ENCODE data around the gene LRRC8E.

LRRC8E gene

GRCh38 chr19:7863157-7863970 is 24.9 kb upstream of the LRRC8E start:
- no peak for TF ChIP-seq SIN3A (IDR thresholded peaks at IDR 0.05; ENCODE audit: borderline replicate concordance, insufficient read depth, low read length)
- no peak for TF ChIP-seq POLR2AphosphoS5 (IDR thresholded peaks at IDR 0.05; ENCODE audit: low read depth, low read length)
- TF ChIP-seq, protein P1, sequence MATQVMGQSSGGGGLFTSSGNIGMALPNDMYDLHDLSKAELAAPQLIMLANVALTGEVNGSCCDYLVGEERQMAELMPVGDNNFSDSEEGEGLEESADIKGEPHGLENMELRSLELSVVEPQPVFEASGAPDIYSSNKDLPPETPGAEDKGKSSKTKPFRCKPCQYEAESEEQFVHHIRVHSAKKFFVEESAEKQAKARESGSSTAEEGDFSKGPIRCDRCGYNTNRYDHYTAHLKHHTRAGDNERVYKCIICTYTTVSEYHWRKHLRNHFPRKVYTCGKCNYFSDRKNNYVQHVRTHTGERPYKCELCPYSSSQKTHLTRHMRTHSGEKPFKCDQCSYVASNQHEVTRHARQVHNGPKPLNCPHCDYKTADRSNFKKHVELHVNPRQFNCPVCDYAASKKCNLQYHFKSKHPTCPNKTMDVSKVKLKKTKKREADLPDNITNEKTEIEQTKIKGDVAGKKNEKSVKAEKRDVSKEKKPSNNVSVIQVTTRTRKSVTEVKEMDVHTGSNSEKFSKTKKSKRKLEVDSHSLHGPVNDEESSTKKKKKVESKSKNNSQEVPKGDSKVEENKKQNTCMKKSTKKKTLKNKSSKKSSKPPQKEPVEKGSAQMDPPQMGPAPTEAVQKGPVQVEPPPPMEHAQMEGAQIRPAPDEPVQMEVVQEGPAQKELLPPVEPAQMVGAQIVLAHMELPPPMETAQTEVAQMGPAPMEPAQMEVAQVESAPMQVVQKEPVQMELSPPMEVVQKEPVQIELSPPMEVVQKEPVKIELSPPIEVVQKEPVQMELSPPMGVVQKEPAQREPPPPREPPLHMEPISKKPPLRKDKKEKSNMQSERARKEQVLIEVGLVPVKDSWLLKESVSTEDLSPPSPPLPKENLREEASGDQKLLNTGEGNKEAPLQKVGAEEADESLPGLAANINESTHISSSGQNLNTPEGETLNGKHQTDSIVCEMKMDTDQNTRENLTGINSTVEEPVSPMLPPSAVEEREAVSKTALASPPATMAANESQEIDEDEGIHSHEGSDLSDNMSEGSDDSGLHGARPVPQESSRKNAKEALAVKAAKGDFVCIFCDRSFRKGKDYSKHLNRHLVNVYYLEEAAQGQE (IDR thresholded peaks at IDR 0.05; ENCODE audit: insufficient read depth in 1 of 2, low read depth in 2 of 2, low read length in 2 of 2): no peak
- TF ChIP-seq FOXP2 (optimal IDR thresholded peaks at IDR 0.05; ENCODE audit: borderline replicate concordance, extremely low read depth, extremely low read length, insufficient read depth): no peak
- TF ChIP-seq TAF1 (IDR thresholded peaks at IDR 0.05; ENCODE audit: borderline replicate concordance, insufficient read depth, low read length): no peak

DNA sequence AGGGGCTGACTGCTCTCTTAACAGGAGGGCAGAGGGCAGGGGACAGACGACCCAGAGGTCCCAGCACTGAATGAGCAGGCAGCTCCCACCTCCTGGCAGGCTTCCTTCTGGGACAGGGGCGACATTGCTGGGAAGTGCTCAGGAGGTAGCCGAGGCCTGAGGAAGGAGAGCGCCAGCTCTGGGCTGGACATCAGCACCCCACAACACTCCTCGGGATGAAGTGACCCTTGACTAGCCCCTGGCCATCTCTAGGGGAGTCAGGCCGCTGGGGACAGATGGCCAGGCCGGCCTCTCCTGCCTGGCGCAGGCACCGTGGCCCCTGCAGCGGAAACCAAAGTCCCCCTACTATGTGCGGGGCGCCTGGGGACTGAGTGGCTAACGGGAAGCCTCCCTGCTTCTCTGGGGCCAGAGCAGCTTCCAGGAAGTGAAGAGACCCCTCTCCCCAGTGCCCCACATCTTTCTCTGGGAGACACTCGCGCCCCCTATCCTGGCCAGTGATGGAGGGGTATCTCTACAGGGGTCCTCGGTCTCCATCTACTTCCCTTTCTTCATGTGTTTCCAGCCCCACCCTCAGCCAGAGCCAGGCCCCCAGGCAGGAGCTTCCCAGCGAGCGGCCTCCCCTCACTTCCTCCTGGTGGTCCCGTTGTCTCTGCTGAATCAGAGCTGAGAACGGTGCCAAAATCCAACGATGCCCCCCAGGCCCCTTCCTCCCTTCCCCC is 24.2 kb upstream of the LRRC8E start:
- TF ChIP-seq, protein P1 (IDR thresholded peaks at IDR 0.05; ENCODE audit: insufficient read depth in 1 of 2, low read depth in 2 of 2, low read length in 2 of 2): no peak
- TF ChIP-seq POLR2AphosphoS5 (IDR thresholded peaks at IDR 0.05; ENCODE audit: low read depth, low read length): no peak
- TF ChIP-seq SIN3A (IDR thresholded peaks at IDR 0.05; ENCODE audit: borderline replicate concordance, insufficient read depth, low read length): no peak
- no peak for TF ChIP-seq TAF1 (IDR thresholded peaks at IDR 0.05; ENCODE audit: borderline replicate concordance, insufficient read depth, low read length)
- TF ChIP-seq FOXP2 (optimal IDR thresholded peaks at IDR 0.05; ENCODE audit: borderline replicate concordance, extremely low read depth, extremely low read length, insufficient read depth): no peak

DNA sequence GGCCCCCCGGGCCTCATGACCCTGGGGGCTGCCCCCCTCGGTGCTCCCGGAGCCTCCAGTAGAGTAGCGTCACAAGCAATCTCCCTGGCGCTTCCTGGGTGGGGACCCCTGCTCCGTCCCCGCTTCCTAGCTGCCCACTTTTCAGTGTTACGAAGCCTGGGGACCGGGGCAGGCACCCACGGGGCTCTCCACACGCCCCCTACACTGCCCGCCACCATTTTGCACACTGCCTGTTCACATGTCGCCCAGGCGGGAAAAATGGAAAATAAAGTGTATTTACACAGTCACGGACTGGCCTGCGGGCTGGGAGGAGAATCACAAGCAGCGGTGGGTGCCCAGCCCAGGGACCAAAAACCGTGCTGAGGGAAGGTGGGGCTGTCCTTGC is 23.6 kb upstream of the LRRC8E start:
- no peak for TF ChIP-seq TAF1 (IDR thresholded peaks at IDR 0.05; ENCODE audit: borderline replicate concordance, insufficient read depth, low read length)
- TF ChIP-seq, protein P1 (IDR thresholded peaks at IDR 0.05; ENCODE audit: insufficient read depth in 1 of 2, low read depth in 2 of 2, low read length in 2 of 2): no peak
- no peak for TF ChIP-seq POLR2AphosphoS5 (IDR thresholded peaks at IDR 0.05; ENCODE audit: low read depth, low read length)

- TF ChIP-seq POLR2AphosphoS5 (IDR thresholded peaks at IDR 0.05; ENCODE audit: low read depth, low read length) (no peak), FOXP2 (optimal IDR thresholded peaks at IDR 0.05; ENCODE audit: borderline replicate concordance, extremely low read depth, extremely low read length, insufficient read depth) (no peak), SIN3A (IDR thresholded peaks at IDR 0.05; ENCODE audit: borderline replicate concordance, insufficient read depth, low read length) (no peak), TAF1 (IDR thresholded peaks at IDR 0.05; ENCODE audit: borderline replicate concordance, insufficient read depth, low read length) (no peak)
- TF ChIP-seq, protein P1 (IDR thresholded peaks at IDR 0.05; ENCODE audit: insufficient read depth in 1 of 2, low read depth in 2 of 2, low read length in 2 of 2): no peak
These were observed 22.9 kb upstream of the LRRC8E start for GRCh38 chr19:7865262-7865911.

Data from PFSK-1 (cell line).